Placental pericyte (primary cell): ENCODE measurements around the gene COL5A3. TPM values are rescaled to one million over a fixed set of nuclear protein-coding genes. Genes with fewer than 3 reads are reported as not detected.

Source experiments
- small RNA-seq: library from RNA; depleted of rRNA; stranded (forward); fragments of <200 nt; gene quantifications from one replicate; pipeline ENCODE3, GENCODE V24; 2012; ENCODE audit warnings: low replicate concordance
- total RNA-seq: library from RNA; depleted of rRNA; stranded (reverse); fragments of >200 nt; gene quantifications from 2 replicates; pipeline ENCODE4 v1.2.3, GENCODE V29; 2012

COL5A3 gene
- total RNA-seq, result 0.88 and 47.0 TPM in 2 replicates

GRCh38 chr19:10010247-10010691 lies at the start of gene COL5A3:
COL5A3 (minus strand) TSS chr19:10010504; CDS start chr19:10010385, 119 bp downstream.

GRCh38 chr19:10013316-10013715 lies 3.0 kb upstream of the COL5A3 start, which contains the start of gene RDH8:
RDH8 (plus strand) TSS chr19:10013483; CDS start chr19:10013498, 15 bp downstream.

GRCh38 chr19:9936326-9937000 lies 73.8 kb downstream of the COL5A3 start, which contains the start of gene OLFM2:
OLFM2 (minus strand) TSS chr19:9936515; CDS start chr19:9936366, 149 bp downstream.

Small RNA genes lying within 50 kb of the gene (small RNA-seq; reads per million reads assigned to genes)
- gene MIR5589, result not detected

Other genes starting within 250 kb of the COL5A3 start
- gene ZNF846, start 241.8 kb downstream of the COL5A3 start, total RNA-seq, result 4.8 and 7.7 TPM in 2 replicates
- gene FBXL12, start 191.4 kb downstream of the COL5A3 start, total RNA-seq, result 29.6 and 41.6 TPM in 2 replicates
- 103 and 155 TPM in 2 replicates for gene UBL5, start 182.6 kb downstream of the COL5A3 start, total RNA-seq
- gene PIN1, start 175.2 kb downstream of the COL5A3 start, total RNA-seq, result 56.0 and 114 TPM in 2 replicates
- gene OLFM2, start 74.0 kb downstream of the COL5A3 start, total RNA-seq, result 1.8 and 18.5 TPM in 2 replicates
- 0.29 TPM in 1 of 2 replicates, not detected in the other for gene RDH8, start 3.0 kb upstream of the COL5A3 start, total RNA-seq
- gene SHFL, start 75.8 kb upstream of the COL5A3 start, total RNA-seq, result 22.8 and 29.8 TPM in 2 replicates
- gene ANGPTL6, start 92.2 kb upstream of the COL5A3 start, total RNA-seq, result under 0.01 TPM in 1 of 2 replicates, not detected in the other
- gene PPAN, start 95.9 kb upstream of the COL5A3 start, total RNA-seq, result 24.5 and 56.1 TPM in 2 replicates
- gene P2RY11, start 101.2 kb upstream of the COL5A3 start, total RNA-seq, result 1.3 and 3.3 TPM in 2 replicates
- 276 and 386 TPM in 2 replicates for gene EIF3G, start 109.4 kb upstream of the COL5A3 start, total RNA-seq
- gene DNMT1, start 184.4 kb upstream of the COL5A3 start, total RNA-seq, result 23.4 and 96.8 TPM in 2 replicates
- 41.9 and 42.2 TPM in 2 replicates for gene S1PR2, start 220.8 kb upstream of the COL5A3 start, total RNA-seq
- gene MRPL4, start 241.7 kb upstream of the COL5A3 start, total RNA-seq, result 42.7 and 79.3 TPM in 2 replicates